Activated T-cell treated with anti-CD3 and anti-CD28 coated beads, Interleukin-2, amount 50 U/mL, for 4 hours (primary cell): Measurements from ENCODE around the gene SMIM20. TPM values are rescaled to one million over a fixed set of nuclear protein-coding genes. Genes with fewer than 3 reads are reported as not detected.
"Not testable (repeated sequence)": the region's sequence is repeated elsewhere in the genome, so short reads cannot be mapped to it uniquely, and the experiment has no call there.

ENCODE experiments used
- ATAC-seq, 2 donors: fragments of 200-7000 bp; cut with Tn5 transposase; one replicate each; pipeline ENCODE4 v1.10.0; 2021
- DNase-seq: peaks from one replicate; pipeline ENCODE4 v3.0.0-alpha.2; 2020
- H3K27me3 Mint-ChIP-seq: one replicate; pipeline ENCODE4 v1.8.0; 2021; ENCODE audit warnings: low read depth, mixed read lengths
- H3K36me3 Mint-ChIP-seq: one replicate; pipeline ENCODE4 v1.8.0; 2022; ENCODE audit warnings: mixed read lengths; ENCODE audit not compliant: insufficient read depth
- H3K4me1 Mint-ChIP-seq: one replicate; pipeline ENCODE4 v1.8.0; 2021; ENCODE audit warnings: low read depth, mixed read lengths
- H3K4me3 Mint-ChIP-seq: one replicate; pipeline ENCODE4 v1.8.0; 2021; ENCODE audit warnings: mild to moderate bottlenecking, moderate library complexity, mixed read lengths
- H3K9me3 Mint-ChIP-seq: one replicate; pipeline ENCODE4 v1.8.0; 2021; ENCODE audit warnings: mixed read lengths
- total RNA-seq, 3 donors: library from RNA; stranded (reverse); gene quantifications; one replicate each; pipeline ENCODE4 v1.2.1, GENCODE V29; 2021

The SMIM20 gene
- total RNA-seq: 10 to 100 TPM; 18.9 to 22.7 (median 19.5) TPM

DNA sequence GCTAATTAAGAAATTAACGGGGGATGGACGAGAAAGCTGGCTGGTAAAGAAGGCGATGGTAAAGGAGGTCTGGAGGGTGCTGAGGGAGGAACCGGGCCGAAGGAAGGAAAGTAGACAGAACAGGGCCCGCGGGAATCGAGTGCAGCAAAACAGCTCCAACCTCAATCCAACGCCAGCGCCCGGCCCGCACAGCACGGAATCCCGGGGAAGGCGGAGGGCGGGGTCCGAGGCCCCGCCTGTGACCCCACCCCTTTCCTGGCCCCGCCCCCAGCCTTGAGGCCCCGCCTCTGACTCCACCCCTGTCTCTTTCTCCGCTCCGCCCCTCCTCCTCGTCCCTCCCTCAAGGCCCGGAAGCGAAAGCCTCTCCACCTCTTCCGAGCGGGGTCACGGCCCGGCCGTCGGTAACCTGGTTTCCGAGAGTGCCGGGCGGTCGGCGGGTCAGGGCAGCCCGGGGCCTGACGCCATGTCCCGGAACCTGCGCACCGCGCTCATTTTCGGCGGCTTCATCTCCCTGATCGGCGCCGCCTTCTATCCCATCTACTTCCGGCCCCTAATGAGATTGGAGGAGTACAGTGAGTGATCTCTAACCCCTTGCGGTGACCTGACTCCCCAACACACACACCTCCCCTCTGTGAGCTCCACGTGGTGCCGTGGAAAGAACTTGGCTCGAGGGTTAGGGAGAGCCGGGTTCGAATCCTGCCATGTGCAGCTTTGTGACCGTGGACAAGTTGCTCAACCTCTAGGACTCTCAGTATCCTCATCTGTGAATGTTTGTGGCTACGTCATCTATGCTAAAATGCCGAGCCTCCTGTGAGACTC is at the start of gene SMIM20:
SMIM20 (plus strand) TSS at position 370 of the 819 bp plus-strand sequence; CDS start at position 464, 94 bp downstream.
- H3K9me3 Mint-ChIP-seq: peaks cover 3% of the 10 kb centered on the region
- peaks cover 21% of the 10 kb centered on the region for H3K4me1 Mint-ChIP-seq
- peak; percentile 86 for DNase-seq
- no peaks in the 10 kb centered on the region for H3K36me3 Mint-ChIP-seq
- H3K4me3 Mint-ChIP-seq: peak within 1 kb of the TSS; percentile 95
- H3K27me3 Mint-ChIP-seq: no peaks in the 10 kb centered on the region
- ATAC-seq: peak; percentile 89 to 92

DNA sequence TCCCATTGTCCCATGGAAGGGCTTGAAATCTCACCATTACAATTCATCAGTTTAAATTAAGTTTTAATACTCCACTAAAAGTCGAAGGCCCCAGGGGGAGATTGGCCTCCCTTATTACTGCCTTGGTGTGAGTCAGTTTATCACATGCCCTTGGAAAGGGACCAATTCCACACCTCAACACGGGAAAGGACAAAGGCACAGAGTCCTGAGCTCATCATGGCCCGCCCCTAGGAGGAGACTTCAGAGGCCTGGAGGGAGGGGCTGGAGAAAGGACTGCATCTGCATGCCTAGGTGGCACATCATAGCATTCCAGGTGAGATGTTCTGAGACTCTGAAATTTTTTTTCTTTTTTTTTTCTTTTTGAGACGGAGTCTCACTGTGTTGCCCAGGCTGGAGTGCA is 48.4 kb upstream of the SMIM20 start:
- DNase-seq: no peak
- Mint-ChIP-seq H3K27me3 (no peaks in the 10 kb centered on the region), H3K4me1 (peaks cover 15% of the 10 kb centered on the region), H3K36me3 (no peaks in the 10 kb centered on the region), H3K9me3 (no peaks in the 10 kb centered on the region), H3K4me3 (no peak overlapping the region)
- no peak for ATAC-seq

GRCh38 chr4:25866401-25866800 is 47.6 kb upstream of the SMIM20 start:
- not testable (repeated sequence) for H3K4me3 Mint-ChIP-seq, ATAC-seq, H3K27me3 Mint-ChIP-seq, H3K4me1 Mint-ChIP-seq, H3K9me3 Mint-ChIP-seq, H3K36me3 Mint-ChIP-seq, DNase-seq

DNA sequence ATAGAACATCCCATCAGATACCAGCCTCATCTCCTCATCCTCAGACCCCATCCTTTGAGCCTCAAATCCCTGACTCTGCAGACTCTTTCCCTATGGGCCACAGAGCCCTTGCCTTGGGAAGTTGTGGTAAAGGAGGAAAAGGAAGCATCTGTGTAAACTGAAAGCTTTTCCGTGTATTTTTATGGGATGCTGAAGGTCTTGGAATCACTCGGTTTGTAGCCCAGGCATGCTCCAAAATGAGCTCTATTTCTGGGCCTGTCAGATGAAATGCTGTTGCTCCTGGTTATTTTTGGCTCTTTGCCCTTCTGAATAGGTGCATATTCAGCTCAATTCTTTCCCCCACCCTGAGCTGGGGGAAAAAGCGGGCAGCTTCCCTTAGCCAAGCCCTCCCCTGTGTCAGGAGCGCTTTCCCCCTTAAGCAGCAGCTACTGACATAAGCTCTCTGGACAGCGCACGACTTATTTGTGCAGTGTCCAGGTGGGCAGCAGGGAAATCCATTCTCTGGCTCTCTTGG is 46.2 kb upstream of the SMIM20 start:
- Mint-ChIP-seq H3K36me3 (no peaks in the 10 kb centered on the region), H3K9me3 (no peaks in the 10 kb centered on the region), H3K4me3 (no peak overlapping the region), H3K4me1 (no peaks in the 10 kb centered on the region), H3K27me3 (no peaks in the 10 kb centered on the region)
- DNase-seq (no peak), ATAC-seq (no peak)

DNA sequence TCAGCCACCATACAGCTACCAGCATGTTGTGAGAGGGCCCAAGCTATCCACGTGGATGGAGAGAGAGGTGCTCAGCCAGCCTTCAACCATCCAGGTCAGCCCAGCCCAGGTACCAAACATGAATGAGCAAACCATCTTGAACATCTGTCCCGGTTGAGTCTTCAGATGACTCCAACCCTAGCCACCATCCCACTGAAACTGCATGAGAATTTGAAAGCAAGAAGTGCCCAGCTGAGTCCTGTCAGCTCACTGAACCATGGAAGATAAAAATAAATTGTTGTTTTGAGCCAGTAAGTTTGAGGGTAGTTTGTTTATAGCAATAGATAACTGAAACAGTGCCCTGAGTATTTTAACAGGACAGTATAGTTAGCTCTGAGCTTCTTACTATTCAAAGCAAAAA is 43.9 kb upstream of the SMIM20 start:
- H3K4me1 Mint-ChIP-seq: no peaks in the 10 kb centered on the region
- DNase-seq (no peak), ATAC-seq (peak in 1 of 2 donors; percentile 7)
- H3K9me3 Mint-ChIP-seq: no peaks in the 10 kb centered on the region
- H3K36me3 Mint-ChIP-seq: no peaks in the 10 kb centered on the region
- H3K27me3 Mint-ChIP-seq: no peaks in the 10 kb centered on the region
- H3K4me3 Mint-ChIP-seq: no peak overlapping the region

DNA sequence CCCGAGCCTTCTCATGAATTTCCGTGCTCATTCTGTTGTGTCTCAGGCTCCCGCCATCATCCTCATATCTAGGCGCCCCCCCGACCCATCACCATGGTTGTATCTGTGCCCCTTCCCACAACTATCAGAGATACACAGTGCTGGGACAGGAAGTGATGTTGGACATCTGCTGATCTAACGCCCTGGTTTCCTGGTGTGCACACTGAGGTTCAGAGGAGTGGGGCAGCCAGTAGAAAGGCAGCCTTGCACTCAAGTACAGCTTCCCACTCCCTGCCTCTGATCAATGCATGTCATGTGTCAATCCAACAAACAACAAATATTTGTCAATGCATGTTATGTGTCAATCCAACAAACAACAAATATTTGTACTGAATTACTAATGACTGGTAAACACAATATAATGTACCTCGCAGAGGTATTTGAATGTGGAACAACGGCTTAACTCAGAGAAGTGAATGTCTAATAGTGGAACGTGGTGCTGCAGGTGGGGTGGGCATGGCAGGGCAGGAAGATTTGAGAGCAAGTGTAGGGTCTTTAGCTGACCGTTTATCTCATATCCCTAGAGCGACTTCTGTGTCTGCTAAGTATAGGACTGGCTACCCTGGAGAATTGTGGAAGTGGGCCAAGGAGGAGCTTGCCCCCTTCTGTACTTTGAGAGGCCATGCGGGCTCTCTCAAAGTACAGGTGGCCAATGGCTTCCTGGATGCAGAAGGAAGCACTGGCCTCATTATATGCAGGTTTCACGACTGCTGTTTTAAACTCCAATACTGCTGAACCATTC is 41.0 kb upstream of the SMIM20 start:
- Mint-ChIP-seq H3K27me3 (no peaks in the 10 kb centered on the region), H3K9me3 (no peaks in the 10 kb centered on the region), H3K4me3 (no peak overlapping the region), H3K36me3 (no peaks in the 10 kb centered on the region), H3K4me1 (no peaks in the 10 kb centered on the region)
- DNase-seq: no peak
- no peak for ATAC-seq

DNA sequence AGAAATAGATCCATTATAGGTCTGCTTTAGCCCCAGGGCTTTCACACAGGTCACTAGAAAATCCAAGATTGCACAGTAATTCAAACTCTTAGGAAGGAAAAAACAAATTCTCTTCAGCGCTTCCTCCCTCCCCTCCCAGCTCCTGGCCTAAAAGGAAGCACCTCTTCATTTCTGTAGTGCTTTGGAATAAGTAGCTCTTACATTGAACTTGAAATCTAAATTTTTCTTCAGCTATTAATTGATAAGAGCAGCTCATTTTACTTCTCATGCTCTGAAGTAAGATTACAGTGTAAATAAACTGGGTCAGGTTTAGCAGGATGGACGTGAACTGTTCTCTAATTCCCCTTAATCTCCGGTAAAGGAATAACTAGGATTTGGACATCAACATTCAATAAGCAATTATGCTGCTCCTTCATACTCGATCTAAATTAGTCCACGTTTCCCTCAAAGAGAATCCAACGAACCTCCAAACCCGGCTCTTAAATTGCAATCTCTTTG is 40.3 kb upstream of the SMIM20 start:
- Mint-ChIP-seq H3K4me3 (no peak overlapping the region), H3K27me3 (no peaks in the 10 kb centered on the region), H3K36me3 (no peaks in the 10 kb centered on the region), H3K9me3 (no peaks in the 10 kb centered on the region), H3K4me1 (no peaks in the 10 kb centered on the region)
- no peak for ATAC-seq
- DNase-seq: no peak

- H3K4me3 Mint-ChIP-seq: no peak overlapping the region
- ATAC-seq: no peak
- H3K9me3 Mint-ChIP-seq: no peaks in the 10 kb centered on the region
- H3K36me3 Mint-ChIP-seq: peaks cover 1% of the 10 kb centered on the region
- no peaks in the 10 kb centered on the region for H3K27me3 Mint-ChIP-seq
- no peaks in the 10 kb centered on the region for H3K4me1 Mint-ChIP-seq
- DNase-seq: no peak
These were observed 39.4 kb upstream of the SMIM20 start for GRCh38 chr4:25874655-25875054.

DNA sequence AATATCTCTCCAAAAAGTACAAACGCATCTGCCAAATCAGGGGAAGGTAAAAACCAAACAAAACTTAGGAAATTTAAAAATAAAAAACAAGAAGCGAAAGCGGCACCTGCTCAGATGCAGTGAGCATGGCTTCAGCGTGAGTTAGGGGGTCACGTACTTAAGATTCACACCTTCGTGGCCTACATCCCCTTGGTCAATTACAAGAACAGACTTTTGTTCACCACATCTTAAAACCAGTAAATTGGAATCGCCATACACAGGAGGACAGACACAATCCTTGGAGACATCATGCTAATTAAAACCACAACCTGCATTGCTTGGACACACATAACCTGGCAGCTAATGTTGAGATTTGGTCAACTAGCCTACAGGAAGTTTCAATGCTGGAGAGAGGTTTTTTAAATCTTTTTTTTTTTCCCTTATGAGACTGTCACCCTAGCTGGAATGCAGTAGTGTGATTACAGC is 38.7 kb upstream of the SMIM20 start:
- no peaks in the 10 kb centered on the region for H3K9me3 Mint-ChIP-seq
- no peaks in the 10 kb centered on the region for H3K4me1 Mint-ChIP-seq
- no peak for ATAC-seq
- H3K36me3 Mint-ChIP-seq: peaks cover 3% of the 10 kb centered on the region
- no peak overlapping the region for H3K4me3 Mint-ChIP-seq
- DNase-seq: no peak
- H3K27me3 Mint-ChIP-seq: no peaks in the 10 kb centered on the region

GRCh38 chr4:25878676-25879075 is 35.3 kb upstream of the SMIM20 start:
- no peak for DNase-seq
- Mint-ChIP-seq H3K4me1 (no peaks in the 10 kb centered on the region), H3K27me3 (no peaks in the 10 kb centered on the region), H3K4me3 (no peak overlapping the region), H3K9me3 (no peaks in the 10 kb centered on the region), H3K36me3 (peaks cover 3% of the 10 kb centered on the region)
- no peak for ATAC-seq

- ATAC-seq (no peak), DNase-seq (no peak)
- H3K4me1 Mint-ChIP-seq: no peaks in the 10 kb centered on the region
- no peak overlapping the region for H3K4me3 Mint-ChIP-seq
- H3K9me3 Mint-ChIP-seq: no peaks in the 10 kb centered on the region
- H3K36me3 Mint-ChIP-seq: peaks cover 3% of the 10 kb centered on the region
- no peaks in the 10 kb centered on the region for H3K27me3 Mint-ChIP-seq
These were observed 34.9 kb upstream of the SMIM20 start for GRCh38 chr4:25879091-25879584.

DNA sequence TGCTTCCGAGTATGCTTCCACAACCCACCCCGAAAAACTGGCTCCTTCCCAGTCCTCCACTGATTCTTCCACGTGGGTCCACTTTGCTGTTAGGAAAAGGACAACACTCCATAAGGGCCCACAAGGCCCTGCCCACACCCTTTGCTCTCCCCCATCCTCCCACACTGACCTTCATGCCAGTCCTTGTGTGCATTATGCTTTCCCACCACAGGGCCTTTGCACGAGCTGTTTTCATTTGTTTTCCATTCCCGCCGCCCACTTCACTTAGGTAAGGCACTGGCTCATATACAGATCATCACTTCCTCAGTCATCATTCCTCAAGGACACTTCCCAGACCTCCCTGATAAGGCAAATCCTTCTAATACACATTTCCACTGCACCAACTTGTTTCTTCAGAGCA is 34.4 kb upstream of the SMIM20 start:
- Mint-ChIP-seq H3K9me3 (no peaks in the 10 kb centered on the region), H3K36me3 (peaks cover 3% of the 10 kb centered on the region), H3K27me3 (no peaks in the 10 kb centered on the region), H3K4me1 (no peaks in the 10 kb centered on the region), H3K4me3 (no peak overlapping the region)
- DNase-seq: no peak
- ATAC-seq: no peak

DNA sequence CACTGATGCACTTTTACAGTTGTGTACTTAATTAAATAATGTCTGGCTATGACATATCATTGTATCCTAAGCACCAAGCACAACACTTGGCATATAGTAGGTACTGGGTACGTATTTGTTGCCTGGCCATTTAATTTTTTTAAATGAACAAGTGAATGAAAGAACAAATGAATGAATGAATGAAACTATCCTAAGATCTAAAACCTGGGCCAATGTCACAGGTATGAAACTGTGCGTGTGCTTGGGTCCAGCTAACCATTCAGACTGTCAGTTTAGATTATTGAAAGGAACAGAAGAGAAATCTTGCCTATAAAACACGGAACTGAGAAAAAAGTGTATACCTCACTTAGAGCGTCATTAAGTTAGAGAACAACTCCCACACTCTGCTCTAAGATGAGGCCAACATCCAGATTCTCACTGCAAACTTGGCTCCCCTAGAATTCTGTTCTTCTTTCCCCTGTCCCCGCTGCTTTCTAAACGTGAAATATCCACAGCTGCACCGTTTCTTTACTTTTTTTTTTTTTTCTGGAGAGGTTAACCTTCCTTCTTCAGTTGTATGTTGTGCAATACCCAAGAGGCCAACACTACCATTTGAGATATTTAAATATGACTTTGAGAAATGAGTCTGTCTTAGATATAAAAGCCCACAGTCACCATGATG is 33.9 kb upstream of the SMIM20 start:
- Mint-ChIP-seq H3K9me3 (no peaks in the 10 kb centered on the region), H3K27me3 (no peaks in the 10 kb centered on the region), H3K4me3 (no peak overlapping the region), H3K4me1 (no peaks in the 10 kb centered on the region), H3K36me3 (peaks cover 3% of the 10 kb centered on the region)
- DNase-seq (no peak), ATAC-seq (no peak)

DNA sequence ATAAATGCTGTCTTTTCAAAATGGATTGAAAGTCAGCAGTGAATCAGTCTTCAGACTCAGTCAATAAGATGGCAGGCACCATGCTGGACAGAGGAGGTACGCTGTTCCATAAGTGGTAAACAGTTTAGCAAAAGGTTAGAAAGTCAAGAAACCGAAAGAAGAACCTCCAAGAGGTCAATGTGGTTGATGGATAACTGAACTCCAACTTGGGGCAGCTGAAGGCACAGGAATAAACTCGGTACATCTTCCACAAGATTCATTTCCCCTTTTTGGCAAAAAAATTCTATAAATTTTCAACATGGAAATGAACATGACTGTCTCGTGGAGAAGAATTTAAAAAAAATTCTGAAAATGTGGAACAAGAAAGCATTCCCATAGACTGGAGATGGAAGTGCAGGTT is 32.8 kb upstream of the SMIM20 start:
- Mint-ChIP-seq H3K9me3 (no peaks in the 10 kb centered on the region), H3K4me1 (no peaks in the 10 kb centered on the region), H3K4me3 (no peak overlapping the region), H3K36me3 (peaks cover 3% of the 10 kb centered on the region), H3K27me3 (no peaks in the 10 kb centered on the region)
- DNase-seq (no peak), ATAC-seq (no peak)
